Natural killer cell (primary cell): ENCODE data around the gene RASA2. TPM values are rescaled to one million over a fixed set of nuclear protein-coding genes. Genes with fewer than 3 reads are reported as not detected.

Experiments
- ATAC-seq, 3 donors: fragments of 150-1000 bp in 2 of 3; fragments of 200-7000 bp in 1 of 3; cut with Tn5 transposase; 1 replicate in 1 of 3; 2 replicates in 2 of 3; pipeline ENCODE4 v1.10.0; 2021; ENCODE audit warnings: mild to moderate bottlenecking in 2 of 3, moderate library complexity in 2 of 3
- DNase-seq, 2 donors: peaks; one replicate each; pipeline versions ENCODE4 v3.0.0 to v3.0.0-alpha.2; 2013 to 2021; ENCODE audit warnings: mixed read lengths in 1 of 2
- H3K27ac ChIP-seq: one replicate; pipeline ENCODE4 v1.5.1; 2013; ENCODE audit warnings: mild to moderate bottlenecking, low read length
- H3K27me3 ChIP-seq: one replicate; pipeline ENCODE4 v1.6.1; 2013; ENCODE audit warnings: low read length; ENCODE audit not compliant: control insufficient read depth, insufficient read depth
- H3K36me3 ChIP-seq: one replicate; pipeline ENCODE4 v1.6.1; 2013; ENCODE audit warnings: low read length; ENCODE audit not compliant: control insufficient read depth, insufficient read depth
- H3K4me1 ChIP-seq: one replicate; pipeline ENCODE4 v1.6.1; 2013; ENCODE audit warnings: low read length; ENCODE audit not compliant: control insufficient read depth, insufficient read depth
- H3K4me3 ChIP-seq: one replicate; pipeline ENCODE4 v1.5.1; 2013; ENCODE audit warnings: low read length
- H3K9me3 ChIP-seq: one replicate; pipeline ENCODE4 v1.6.1; 2013; ENCODE audit warnings: low read length; ENCODE audit not compliant: control insufficient read depth, insufficient read depth
- H3K27ac Mint-ChIP-seq, 2 donors: one replicate each; pipeline ENCODE4 v1.8.0; 2022; ENCODE audit warnings: mild to moderate bottlenecking in 2 of 2, mixed read lengths in 2 of 2, moderate library complexity in 1 of 2
- H3K27me3 Mint-ChIP-seq, 2 donors: one replicate each; pipeline ENCODE4 v1.8.0; 2022; ENCODE audit warnings: low read depth in 2 of 2, mixed read lengths in 2 of 2
- H3K36me3 Mint-ChIP-seq: one replicate; pipeline ENCODE4 v1.8.0; 2022; ENCODE audit warnings: mixed read lengths
- H3K4me1 Mint-ChIP-seq, 2 donors: one replicate each; pipeline ENCODE4 v1.8.0; 2022; ENCODE audit warnings: mixed read lengths in 2 of 2
- H3K4me3 Mint-ChIP-seq: one replicate; pipeline ENCODE4 v1.8.0; 2022; ENCODE audit warnings: mild to moderate bottlenecking, moderate library complexity, mixed read lengths
- H3K9me3 Mint-ChIP-seq, 2 donors: one replicate each; pipeline ENCODE4 v1.8.0; 2022; ENCODE audit warnings: mixed read lengths in 2 of 2
- CTCF ChIP-seq: fragments of 200-600 bp; IDR thresholded peaks from one replicate; pipeline ENCODE4 v1.8.0; 2022; ENCODE audit warnings: antibody characterized with exemption
- WGBS: methylation state at CpG from one replicate; pipeline ENCODE4 v1.1.7; 2013; ENCODE audit warnings: missing lambda C conversion rate; ENCODE audit not compliant: insufficient coverage; 5-methylcytosine and 5-hydroxymethylcytosine counted together
- intact Hi-C: fragments of 100-400 bp; cut with micrococcal nuclease; formaldehyde crosslinking; loops from one replicate; pipeline ENCODE4 v1.14.2; 2022
- total RNA-seq, 4 donors: library from RNA; stranded (reverse); fragments of 120-200 nt in 1 of 4; gene quantifications; one replicate each; pipeline versions ENCODE4 v1.2.3 to v1.2.4, GENCODE V29; 2013 to 2022

Gene RASA2
- total RNA-seq, 3 donors from 2014 or later (not counting 1 experiment from before 2014, with no cell fraction given): 93.9 to 99.4 (median 97.0) TPM

- Mint-ChIP-seq H3K4me1 (peaks cover 57 to 59% of the 10 kb centered on the region in 2 donors), H3K4me3 (no peak overlapping the region), H3K36me3 (peaks cover 41% of the 10 kb centered on the region), H3K9me3 (peaks cover 4 to 8% of the 10 kb centered on the region in 2 donors), H3K27me3 (no peaks in the 10 kb centered on the region), H3K27ac (peak overlapping the region; percentile 82 to 83)
- H3K27ac ChIP-seq: no peak overlapping the region
- peaks cover 46% of the 10 kb centered on the region for H3K36me3 ChIP-seq
- H3K4me3 ChIP-seq: no peak overlapping the region
- no peaks in the 10 kb centered on the region for H3K27me3 ChIP-seq
- ATAC-seq (no peak), DNase-seq (no peak)
- intact Hi-C loops: no loop called here
- TF ChIP-seq CTCF: no peak
- peaks cover 6% of the 10 kb centered on the region for H3K9me3 ChIP-seq
- peaks cover 3% of the 10 kb centered on the region for H3K4me1 ChIP-seq
- 100% methylated on average over 2 of the region's 2 CpGs for WGBS
Observed at GRCh38 chr3:141540531-141540930, 53.7 kb downstream of the RASA2 start.

- no CpG with 5 or more reads among the region's 2 CpGs for WGBS
- intact Hi-C loops: no loop called here
- Histone ChIP-seq H3K27me3 (no peaks in the 10 kb centered on the region), H3K27ac (peak overlapping the region; percentile 25), H3K36me3 (peaks cover 43% of the 10 kb centered on the region), H3K4me3 (no peak overlapping the region), H3K9me3 (peaks cover 6% of the 10 kb centered on the region), H3K4me1 (peaks cover 3% of the 10 kb centered on the region)
- no peaks in the 10 kb centered on the region for H3K27me3 Mint-ChIP-seq
- H3K9me3 Mint-ChIP-seq: peaks cover 2 to 8% of the 10 kb centered on the region in 2 donors
- H3K4me1 Mint-ChIP-seq: peaks cover 62 to 72% of the 10 kb centered on the region in 2 donors
- peaks cover 54% of the 10 kb centered on the region for H3K36me3 Mint-ChIP-seq
- peak in 1 of 3 donors; percentile 40 for ATAC-seq
- peak overlapping the region; percentile 41 for H3K4me3 Mint-ChIP-seq
- no peak for DNase-seq
- peak overlapping the region; percentile 82 to 83 for H3K27ac Mint-ChIP-seq
- TF ChIP-seq CTCF: no peak
Observed at GRCh38 chr3:141542202-141542969, 55.6 kb downstream of the RASA2 start.

GRCh38 chr3:141542989-141543388 lies 56.2 kb downstream of the RASA2 start:
- Mint-ChIP-seq H3K4me1 (peaks cover 68 to 78% of the 10 kb centered on the region in 2 donors), H3K9me3 (peaks cover 2 to 8% of the 10 kb centered on the region in 2 donors), H3K36me3 (peaks cover 54% of the 10 kb centered on the region), H3K4me3 (peak overlapping the region; percentile 41), H3K27ac (peak overlapping the region; percentile 82 to 83), H3K27me3 (no peaks in the 10 kb centered on the region)
- Histone ChIP-seq H3K27me3 (no peaks in the 10 kb centered on the region), H3K27ac (no peak overlapping the region), H3K4me3 (no peak overlapping the region), H3K36me3 (peaks cover 43% of the 10 kb centered on the region), H3K4me1 (peaks cover 3% of the 10 kb centered on the region), H3K9me3 (peaks cover 6% of the 10 kb centered on the region)
- intact Hi-C loops: no loop called here
- no peak for ATAC-seq
- TF ChIP-seq CTCF: no peak
- DNase-seq: no peak
